CD4-positive, alpha-beta T cell treated with Interleukin-21 for 1 hour (primary cell): ENCODE data around the gene GFRAL.
"Not testable (repeated sequence)": the region's sequence is repeated elsewhere in the genome, so short reads cannot be mapped to it uniquely, and the experiment has no call there.

Experiments
- DNase-seq: peaks from one replicate; pipeline ENCODE4 v3.0.0-alpha.2; 2020

GFRAL gene

GRCh38 chr6:55327169-55327568 lies at the start of gene GFRAL:
GFRAL (plus strand) TSS chr6:55327469; CDS start chr6:55327555, 86 bp downstream.
- DNase-seq, result no peak

- DNase-seq, result no peak
These were observed 49.6 kb upstream of the GFRAL start for GRCh38 chr6:55277646-55278045.

GRCh38 chr6:55281215-55281614 lies 46.1 kb upstream of the GFRAL start:
- DNase-seq, result no peak

- no peak for DNase-seq
These were observed 45.2 kb upstream of the GFRAL start for GRCh38 chr6:55282115-55282514.

- DNase-seq, result no peak
These were observed 40.4 kb upstream of the GFRAL start for GRCh38 chr6:55286824-55287223.

- no peak for DNase-seq
These were observed 36.5 kb upstream of the GFRAL start for GRCh38 chr6:55290736-55291135.

- DNase-seq, result no peak
These were observed 34.2 kb upstream of the GFRAL start for GRCh38 chr6:55293116-55293515.

- DNase-seq, result not testable (repeated sequence)
These were observed 30.1 kb upstream of the GFRAL start for GRCh38 chr6:55297214-55297613.

- DNase-seq, result no peak
These were observed 27.8 kb upstream of the GFRAL start for GRCh38 chr6:55299286-55299985.

GRCh38 chr6:55304747-55305146 lies 22.5 kb upstream of the GFRAL start:
- DNase-seq, result no peak

- DNase-seq, result no peak
These were observed 7.1 kb upstream of the GFRAL start for GRCh38 chr6:55319961-55320695.

- no peak for DNase-seq
These were observed 6.6 kb upstream of the GFRAL start for GRCh38 chr6:55320696-55321086.

- no peak for DNase-seq
These were observed 49.9 kb downstream of the GFRAL start for GRCh38 chr6:55377150-55377549.

GRCh38 chr6:55379471-55379870 lies 52.2 kb downstream of the GFRAL start:
- DNase-seq, result no peak

- no peak for DNase-seq
These were observed 52.6 kb downstream of the GFRAL start for GRCh38 chr6:55379895-55380294.

GRCh38 chr6:55388211-55388610 lies 60.9 kb downstream of the GFRAL start:
- DNase-seq, result no peak

- DNase-seq, result no peak
These were observed 68.6 kb downstream of the GFRAL start for GRCh38 chr6:55395871-55396270.

- DNase-seq, result no peak
These were observed 70.7 kb downstream of the GFRAL start for GRCh38 chr6:55397986-55398385.

GRCh38 chr6:55399351-55399750 lies 72.1 kb downstream of the GFRAL start:
- DNase-seq, result no peak

GRCh38 chr6:55405474-55406235 lies 78.4 kb downstream of the GFRAL start:
- no peak for DNase-seq

- DNase-seq, result no peak
These were observed 83.4 kb downstream of the GFRAL start for GRCh38 chr6:55410674-55411073.

GRCh38 chr6:55423933-55424332 lies 96.7 kb downstream of the GFRAL start:
- DNase-seq, result no peak

GRCh38 chr6:55433446-55434130 lies 106.3 kb downstream of the GFRAL start:
- DNase-seq, result no peak
